SW480 (cell line): Measurements from ENCODE around the gene ST8SIA2.
A peak's percentile ranks its signal among the peaks of the same experiment; 100 is the strongest.

ENCODE experiments used
- DNase-seq: peaks from one replicate; pipeline ENCODE4 v3.0.0-alpha.2; 2016; ENCODE audit warnings: low spot score

ST8SIA2 gene

GRCh38 chr15:92494806-92495336 is 101.2 kb downstream of the ST8SIA2 start:
- no peak for DNase-seq

DNA sequence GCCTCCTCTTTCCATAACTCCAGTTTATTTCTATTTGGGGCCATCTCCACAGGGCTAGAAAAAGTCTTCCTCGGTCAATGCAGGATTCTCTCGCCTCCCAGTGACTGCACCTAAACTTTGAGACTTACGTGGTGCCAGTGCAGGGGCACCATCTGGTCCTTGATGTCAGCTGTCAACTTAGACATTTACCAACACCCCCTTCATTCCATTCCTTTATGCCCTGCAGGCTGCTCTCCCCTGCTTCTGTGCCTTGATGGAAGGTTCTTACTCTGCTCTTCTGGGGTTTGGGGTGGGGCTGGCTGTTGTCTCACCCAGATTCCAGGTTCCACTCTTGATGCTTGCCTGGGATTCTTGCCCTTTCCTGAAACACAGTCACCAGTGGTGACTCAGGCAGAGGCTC is 101.8 kb downstream of the ST8SIA2 start:
- no peak for DNase-seq

- no peak for DNase-seq
Observed at GRCh38 chr15:92499731-92500530, 106.2 kb downstream of the ST8SIA2 start.

GRCh38 chr15:92502336-92502735 is 108.7 kb downstream of the ST8SIA2 start:
- DNase-seq = no peak

GRCh38 chr15:92502930-92503857 is 109.5 kb downstream of the ST8SIA2 start:
- no peak for DNase-seq

- DNase-seq = no peak
Observed at GRCh38 chr15:92503889-92504288, 110.2 kb downstream of the ST8SIA2 start.

DNA sequence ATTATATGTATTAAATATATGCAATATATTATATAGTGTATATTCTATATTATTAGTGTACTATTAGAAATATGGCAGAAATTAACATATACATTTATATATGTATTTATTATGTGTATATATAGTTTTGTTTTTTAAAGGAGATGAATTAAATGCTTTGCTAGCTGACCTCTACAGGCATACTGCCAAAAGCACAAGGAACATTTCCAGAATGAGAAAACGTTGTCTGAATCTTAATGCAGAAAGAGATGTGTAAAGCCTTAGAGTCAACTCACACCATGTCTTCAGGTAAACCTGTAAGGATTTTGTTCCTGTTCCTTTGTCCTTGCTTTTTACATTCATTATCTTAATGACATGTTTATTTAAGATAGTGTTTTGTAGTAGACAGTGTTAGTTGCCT is 111.9 kb downstream of the ST8SIA2 start:
- DNase-seq = no peak

DNA sequence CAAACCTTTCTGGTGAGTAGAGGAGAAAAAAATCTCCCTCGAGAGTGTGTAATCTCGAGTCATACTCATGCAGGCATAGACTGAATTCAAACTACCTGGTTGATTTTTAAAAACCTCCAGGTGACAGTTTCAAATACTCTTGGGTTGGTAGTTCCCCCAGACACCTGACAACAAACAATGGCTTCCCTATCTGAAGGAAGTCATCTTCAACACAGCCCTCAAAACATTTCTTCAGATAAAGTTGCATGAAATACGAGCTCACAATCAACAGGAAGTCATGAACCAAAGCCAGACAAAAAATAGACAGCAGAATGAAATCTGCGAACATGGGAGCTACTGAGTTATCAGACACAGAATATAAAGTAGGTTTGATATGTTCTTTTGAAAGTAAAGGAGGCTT is 112.8 kb downstream of the ST8SIA2 start:
- DNase-seq = no peak

DNA sequence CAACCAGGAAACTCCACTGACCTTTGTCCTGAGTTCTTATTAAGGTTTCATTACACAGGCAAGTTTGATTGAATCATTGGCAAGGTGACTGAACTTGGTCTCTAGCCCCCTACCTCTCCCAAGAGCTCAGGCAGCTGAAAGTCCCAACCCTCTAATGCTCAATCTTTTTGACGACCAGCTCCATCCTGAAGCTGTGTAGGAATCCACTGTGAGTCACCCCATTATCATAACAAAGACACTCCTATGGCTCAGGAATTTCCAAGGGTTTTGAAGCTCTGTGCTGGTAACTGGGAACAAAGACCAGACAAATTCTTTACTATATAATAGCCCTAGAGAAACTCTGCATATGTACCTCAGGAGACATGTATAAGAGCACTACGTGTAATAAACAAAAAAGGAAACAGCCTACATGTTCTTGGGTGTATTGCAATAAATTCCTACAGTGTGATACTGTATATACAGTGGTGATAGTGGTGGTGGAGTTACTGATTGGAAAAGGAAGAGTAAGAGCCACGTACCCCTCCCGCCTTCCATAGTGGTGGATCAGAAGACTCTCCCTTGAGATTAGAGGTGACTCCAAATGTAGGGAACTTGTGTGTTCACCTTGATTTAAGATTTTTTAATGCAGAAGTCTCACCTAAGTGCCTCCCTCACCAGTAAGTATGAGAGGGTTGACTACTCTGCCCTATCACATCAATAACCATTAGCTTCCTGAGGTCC is 116.6 kb downstream of the ST8SIA2 start:
- DNase-seq = peak; percentile 74
